H1 (cell line): ENCODE data around the gene DIDO1. TPM values are rescaled to one million over a fixed set of nuclear protein-coding genes. Genes with fewer than 3 reads are reported as not detected.

Experiments
- BCL11A ChIP-seq, 2 experiments: IDR thresholded peaks; one replicate each; pipeline ENCODE4 v1.6.1; 2011; ENCODE audit warnings: low read depth in 2 of 2, low read length in 2 of 2, mild to moderate bottlenecking in 2 of 2
- CHD7 ChIP-seq: fragments of 300-600 bp; sonication (generic); IDR thresholded peaks from 2 replicates; pipeline ENCODE4 v1.7.1; 2012; ENCODE audit warnings: low read length, moderate library complexity, mild to moderate bottlenecking, inconsistent platforms; ENCODE audit not compliant: insufficient replicate concordance
- MAFK ChIP-seq: IDR thresholded peaks from 2 replicates; pipeline ENCODE4 v1.6.1; 2012; ENCODE audit warnings: low read depth, mild to moderate bottlenecking, improper control_type of control experiment, low read length
- MAX ChIP-seq: IDR thresholded peaks from 2 replicates; pipeline ENCODE4 v1.6.1; 2012; ENCODE audit warnings: inconsistent platforms
- POU5F1 ChIP-seq: IDR thresholded peaks from 2 replicates; pipeline ENCODE4 v1.6.1; 2011; ENCODE audit warnings: low read depth, mild to moderate bottlenecking, low read length, moderate library complexity
- RNF2 ChIP-seq: fragments of 200-900, 300-1000 bp; sonication (generic); IDR thresholded peaks from 2 replicates; pipeline ENCODE4 v1.7.1; 2016; ENCODE audit warnings: borderline replicate concordance, low read depth, mild to moderate bottlenecking, antibody characterized with exemption, low read length; ENCODE audit not compliant: poor library complexity, severe bottlenecking; ENCODE audit errors: missing control alignments
- SIRT6 ChIP-seq: IDR thresholded peaks from one replicate; pipeline ENCODE4 v1.7.1; 2012; ENCODE audit warnings: low read length, inconsistent platforms
- polyA plus RNA-seq, 7 experiments: library from polyadenylated mRNA; depleted of rRNA in 3 of 7; stranded (reverse) in 5 of 7; unstranded in 2 of 7; fragments of >200 nt in 5 of 7; fragments of 200-250 nt in 2 of 7; gene quantifications; 1 replicate in 5 of 7; 2 replicates in 1 of 7; 4 replicates in 1 of 7; pipeline versions ENCODE4 v1.2.1 to v1.2.3, GENCODE V29; 2011 to 2013; ENCODE audit warnings: missing spikeins in 2 of 7, mixed read lengths in 2 of 7
- total RNA-seq: library from RNA; stranded (reverse); fragmentation: NEBNext Ultra II Directional; extraction: Animal tissue kit (Norgen Biotek cat#: 25700); gene quantifications from 2 replicates; pipeline ENCODE4 v1.2.1, GENCODE V29; 2021

Gene DIDO1
- total and polyA plus RNA-seq, 2 of the 8 experiments (the other 6 are each of a cell fraction or from before 2014, with no cell fraction given) = 53.6 to 82.8 TPM

- TF ChIP-seq CHD7 (peak; percentile 24), RNF2 (no peak), BCL11A (IDR thresholded peaks at IDR 0.05; ENCODE audit: low read depth in 2 of 2, low read length in 2 of 2) (no peak), MAX (peak; percentile 66), SIRT6 (no peak), POU5F1 (no peak), MAFK (no peak)
These were observed 26.1 kb downstream of the DIDO1 start (continued) for GRCh38 chr20:62900052-62900691.
